Measurements from ENCODE around the gene CYP4A22. TPM values are rescaled to one million over a fixed set of nuclear protein-coding genes. Genes with fewer than 3 reads are reported as not detected.
A peak's percentile ranks its signal among the peaks of the same experiment; 100 is the strongest.

Gene CYP4A22
- total and polyA plus RNA-seq, 2 donors from 2014 or later = 4.1 to 108 TPM

DNA sequence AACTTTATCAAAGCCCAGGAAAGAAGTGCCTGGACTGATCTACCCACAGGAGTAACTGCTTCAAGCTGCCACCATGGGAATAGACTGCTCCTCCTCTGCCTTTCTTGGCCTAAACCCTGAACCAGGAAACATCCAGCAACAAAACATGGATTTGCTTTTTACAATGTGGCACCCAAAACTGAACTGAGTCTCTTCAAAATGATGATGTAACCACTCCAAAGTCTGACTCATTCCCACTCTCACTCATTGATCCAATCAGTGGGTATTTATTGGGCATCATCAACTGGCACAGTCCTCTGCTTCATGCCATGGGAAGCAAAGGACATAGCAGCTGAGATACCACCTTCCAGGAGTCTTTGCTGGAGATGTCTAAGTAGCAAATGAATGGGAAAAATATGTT lies 23.5 kb downstream of the CYP4A22 start:
- no peak for FAIRE-seq
- H3K9ac ChIP-seq (ENCODE audit: low read length in 3 of 3) = no peak overlapping the region
- TF ChIP-seq, protein P1, sequence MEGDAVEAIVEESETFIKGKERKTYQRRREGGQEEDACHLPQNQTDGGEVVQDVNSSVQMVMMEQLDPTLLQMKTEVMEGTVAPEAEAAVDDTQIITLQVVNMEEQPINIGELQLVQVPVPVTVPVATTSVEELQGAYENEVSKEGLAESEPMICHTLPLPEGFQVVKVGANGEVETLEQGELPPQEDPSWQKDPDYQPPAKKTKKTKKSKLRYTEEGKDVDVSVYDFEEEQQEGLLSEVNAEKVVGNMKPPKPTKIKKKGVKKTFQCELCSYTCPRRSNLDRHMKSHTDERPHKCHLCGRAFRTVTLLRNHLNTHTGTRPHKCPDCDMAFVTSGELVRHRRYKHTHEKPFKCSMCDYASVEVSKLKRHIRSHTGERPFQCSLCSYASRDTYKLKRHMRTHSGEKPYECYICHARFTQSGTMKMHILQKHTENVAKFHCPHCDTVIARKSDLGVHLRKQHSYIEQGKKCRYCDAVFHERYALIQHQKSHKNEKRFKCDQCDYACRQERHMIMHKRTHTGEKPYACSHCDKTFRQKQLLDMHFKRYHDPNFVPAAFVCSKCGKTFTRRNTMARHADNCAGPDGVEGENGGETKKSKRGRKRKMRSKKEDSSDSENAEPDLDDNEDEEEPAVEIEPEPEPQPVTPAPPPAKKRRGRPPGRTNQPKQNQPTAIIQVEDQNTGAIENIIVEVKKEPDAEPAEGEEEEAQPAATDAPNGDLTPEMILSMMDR (IDR thresholded peaks at IDR 0.05; ENCODE audit: borderline replicate concordance, extremely low read depth, insufficient read depth) = no peak
- no peak overlapping the region for H3K4me3 ChIP-seq (ENCODE audit: low read length in 3 of 3)
- DNase-seq = no peak
- H3K9me3 ChIP-seq (ENCODE audit: control insufficient read depth in 2 of 3, insufficient read depth in 1 of 3, low read length in 3 of 3) = no peaks in the 10 kb centered on the region
- H3K36me3 ChIP-seq (ENCODE audit: control insufficient read depth in 2 of 3, insufficient read depth in 3 of 3, low read length in 3 of 3) = no peaks in the 10 kb centered on the region
- no peaks in the 10 kb centered on the region for H3K4me1 ChIP-seq (ENCODE audit: control insufficient read depth in 2 of 3, insufficient read depth in 2 of 3, low read depth in 1 of 3, low read length in 3 of 3)
- no peak overlapping the region for H3K27ac ChIP-seq (ENCODE audit: low read depth in 2 of 2, low read length in 2 of 2)
- H3K27me3 ChIP-seq (ENCODE audit: control insufficient read depth, insufficient read depth, low read length) = no peaks in the 10 kb centered on the region
- intact Hi-C loops (cut with DNase I) = no loop called here

DNA sequence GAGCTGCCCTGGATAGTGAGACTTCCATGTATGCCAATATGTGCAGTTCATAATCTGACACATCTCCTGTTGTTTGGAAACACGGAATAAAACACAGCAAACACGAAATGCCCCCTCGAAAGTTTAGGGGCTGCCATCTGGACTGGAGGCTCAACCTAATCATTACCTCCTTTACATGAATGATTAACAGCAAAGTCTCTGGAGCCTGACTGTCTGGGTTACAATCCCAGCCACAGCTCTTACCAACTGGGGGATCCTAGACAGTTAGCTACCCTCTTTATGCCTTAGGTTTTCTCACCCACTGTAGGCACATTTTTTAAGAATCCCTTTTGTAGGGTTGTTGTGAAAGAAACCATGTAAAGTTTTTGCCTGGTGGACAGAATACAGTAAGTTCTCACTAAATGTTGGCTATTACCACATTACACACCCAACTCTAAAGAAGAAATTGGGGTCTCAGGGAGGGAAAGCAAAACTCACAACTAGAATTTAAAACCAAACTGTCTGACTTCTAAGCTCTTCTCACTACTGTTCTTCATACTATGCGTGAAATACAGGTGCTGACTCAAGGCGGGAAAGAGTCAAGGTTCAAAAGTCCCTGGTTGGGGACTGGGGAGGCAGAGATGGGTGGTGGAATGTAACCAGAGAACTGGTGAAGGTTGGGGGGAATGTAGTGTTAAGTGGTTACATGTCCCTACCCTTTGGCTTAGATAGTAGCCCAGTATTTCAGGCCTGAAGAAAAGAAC lies 24.2 kb downstream of the CYP4A22 start:
- no peaks in the 10 kb centered on the region for H3K36me3 ChIP-seq (ENCODE audit: control insufficient read depth in 2 of 3, insufficient read depth in 3 of 3, low read length in 3 of 3)
- peak overlapping the region in 1 of 3 donors; percentile 19 for H3K4me3 ChIP-seq (ENCODE audit: low read length in 3 of 3)
- H3K9ac ChIP-seq (ENCODE audit: low read length in 3 of 3) = no peak overlapping the region
- no peaks in the 10 kb centered on the region for H3K27me3 ChIP-seq (ENCODE audit: control insufficient read depth, insufficient read depth, low read length)
- intact Hi-C loops (cut with DNase I) = no loop called here
- no peaks in the 10 kb centered on the region for H3K9me3 ChIP-seq (ENCODE audit: control insufficient read depth in 2 of 3, insufficient read depth in 1 of 3, low read length in 3 of 3)
- TF ChIP-seq, protein P1 (IDR thresholded peaks at IDR 0.05; ENCODE audit: borderline replicate concordance, extremely low read depth, insufficient read depth) = no peak
- FAIRE-seq (no peak), DNase-seq (peak in 2 of 5 donors; percentile 49 to 54)
- H3K27ac ChIP-seq (ENCODE audit: low read depth in 2 of 2, low read length in 2 of 2) = peak overlapping the region; percentile 65
- no peaks in the 10 kb centered on the region for H3K4me1 ChIP-seq (ENCODE audit: control insufficient read depth in 2 of 3, insufficient read depth in 2 of 3, low read depth in 1 of 3, low read length in 3 of 3)

DNA sequence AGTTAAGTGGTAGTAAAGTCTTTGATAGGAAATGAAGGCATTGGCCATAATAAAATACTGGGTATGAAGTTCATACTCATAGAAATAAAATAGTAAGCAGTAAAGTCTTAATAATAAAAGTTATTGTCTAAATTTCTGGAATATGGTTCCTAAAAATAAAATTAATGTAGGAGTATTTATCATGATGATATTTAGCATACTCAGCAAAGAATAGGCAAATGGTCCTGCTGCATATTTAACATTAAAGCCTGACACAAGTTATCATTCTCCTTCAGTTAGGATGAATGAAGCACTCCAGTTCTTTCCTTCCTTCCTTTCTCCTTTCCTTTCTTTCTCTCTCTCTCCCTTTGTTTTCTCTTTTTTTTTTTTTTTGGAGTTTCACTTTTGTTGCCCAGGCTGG lies 27.3 kb downstream of the CYP4A22 start:
- TF ChIP-seq, protein P1 (IDR thresholded peaks at IDR 0.05; ENCODE audit: borderline replicate concordance, extremely low read depth, insufficient read depth) = no peak
- Histone ChIP-seq H3K27me3 (ENCODE audit: control insufficient read depth, insufficient read depth, low read length) (no peaks in the 10 kb centered on the region), H3K9ac (ENCODE audit: low read length in 3 of 3) (no peak overlapping the region), H3K4me1 (ENCODE audit: control insufficient read depth in 2 of 3, insufficient read depth in 2 of 3, low read depth in 1 of 3, low read length in 3 of 3) (no peaks in the 10 kb centered on the region), H3K27ac (ENCODE audit: low read depth in 2 of 2, low read length in 2 of 2) (no peak overlapping the region), H3K9me3 (ENCODE audit: control insufficient read depth in 2 of 3, insufficient read depth in 1 of 3, low read length in 3 of 3) (no peaks in the 10 kb centered on the region), H3K36me3 (ENCODE audit: control insufficient read depth in 2 of 3, insufficient read depth in 3 of 3, low read length in 3 of 3) (no peaks in the 10 kb centered on the region), H3K4me3 (ENCODE audit: low read length in 3 of 3) (no peak overlapping the region)
- FAIRE-seq (no peak), DNase-seq (no peak)
- intact Hi-C loops (cut with DNase I) = no loop called here
